HG02642 (cell line): ENCODE data around the gene SMARCA4.

ENCODE experiments used
- ATAC-seq: cut with Tn5 transposase; IDR thresholded peaks from one replicate; pipeline ENCODE4 v1.9.1; 2021; ENCODE audit warnings: mild to moderate bottlenecking; ENCODE audit not compliant: unreplicated experiment, poor library complexity

Gene SMARCA4

DNA sequence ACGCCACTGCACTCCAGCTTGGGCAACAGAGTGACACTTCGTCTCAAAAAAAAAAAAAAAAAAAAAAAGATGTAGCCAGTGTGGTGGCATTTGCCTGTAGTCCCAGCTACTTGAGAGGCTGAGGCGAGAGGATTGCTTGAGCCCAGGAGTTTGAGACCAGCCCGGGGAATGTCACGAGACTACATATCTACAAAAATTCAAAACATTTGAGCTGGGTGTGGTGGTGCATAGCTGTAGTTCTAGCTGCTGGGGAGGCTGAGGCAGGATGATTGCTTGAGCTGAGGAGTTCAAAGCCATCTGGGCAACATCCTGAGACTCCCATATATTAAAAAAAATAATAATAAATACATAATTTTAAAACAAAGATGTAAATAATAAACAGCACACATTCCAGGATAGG lies 46.6 kb downstream of the SMARCA4 start:
- ATAC-seq: no peak

DNA sequence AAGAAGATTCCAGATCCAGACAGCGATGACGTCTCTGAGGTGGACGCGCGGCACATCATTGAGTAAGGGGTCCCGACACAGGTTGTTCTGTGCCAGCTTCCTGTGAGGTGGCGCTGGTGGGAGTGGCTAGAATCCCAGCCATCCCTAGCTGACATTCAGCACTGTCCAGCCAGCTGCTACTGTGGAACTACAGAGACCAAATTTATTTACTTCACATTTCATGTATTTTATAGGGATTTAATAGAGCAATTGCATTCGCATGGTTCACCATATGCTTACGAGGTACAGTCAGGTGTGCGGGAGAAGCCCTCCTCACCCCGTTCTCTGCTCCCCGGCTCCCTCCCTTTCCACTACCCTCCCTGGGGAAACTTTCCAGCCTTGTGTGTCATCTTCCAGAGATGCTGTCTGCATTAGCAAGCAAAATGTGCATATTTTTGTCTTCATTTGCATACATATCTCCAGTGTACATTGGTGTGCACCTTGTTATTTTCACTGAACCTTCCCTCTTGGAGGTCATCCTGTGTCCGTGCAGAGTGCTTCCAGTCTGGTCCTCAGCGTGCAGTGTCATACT lies 47.2 kb downstream of the SMARCA4 start:
- ATAC-seq: no peak

DNA sequence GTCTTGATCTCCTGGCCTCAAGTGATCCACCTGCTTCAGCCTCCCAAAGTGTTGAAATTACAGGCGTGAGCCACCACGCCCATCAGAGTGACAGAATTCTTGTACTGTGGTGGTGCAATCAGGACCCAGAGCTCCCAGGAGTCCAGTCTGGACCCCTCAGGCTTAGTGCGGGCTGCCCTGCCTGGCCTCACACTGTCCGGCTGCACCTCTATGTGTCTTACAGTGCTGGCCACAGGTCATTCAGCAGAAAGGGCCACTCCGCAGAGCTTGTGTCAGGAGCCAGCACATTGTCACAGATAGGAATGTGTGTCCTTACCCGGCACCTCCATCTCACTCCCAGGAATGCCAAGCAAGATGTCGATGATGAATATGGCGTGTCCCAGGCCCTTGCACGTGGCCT lies 49.2 kb downstream of the SMARCA4 start:
- no peak for ATAC-seq

- no peak for ATAC-seq
These were observed 51.7 kb downstream of the SMARCA4 start for GRCh38 chr19:11012507-11012906.

GRCh38 chr19:11013771-11014170 lies 52.9 kb downstream of the SMARCA4 start:
- ATAC-seq: no peak

DNA sequence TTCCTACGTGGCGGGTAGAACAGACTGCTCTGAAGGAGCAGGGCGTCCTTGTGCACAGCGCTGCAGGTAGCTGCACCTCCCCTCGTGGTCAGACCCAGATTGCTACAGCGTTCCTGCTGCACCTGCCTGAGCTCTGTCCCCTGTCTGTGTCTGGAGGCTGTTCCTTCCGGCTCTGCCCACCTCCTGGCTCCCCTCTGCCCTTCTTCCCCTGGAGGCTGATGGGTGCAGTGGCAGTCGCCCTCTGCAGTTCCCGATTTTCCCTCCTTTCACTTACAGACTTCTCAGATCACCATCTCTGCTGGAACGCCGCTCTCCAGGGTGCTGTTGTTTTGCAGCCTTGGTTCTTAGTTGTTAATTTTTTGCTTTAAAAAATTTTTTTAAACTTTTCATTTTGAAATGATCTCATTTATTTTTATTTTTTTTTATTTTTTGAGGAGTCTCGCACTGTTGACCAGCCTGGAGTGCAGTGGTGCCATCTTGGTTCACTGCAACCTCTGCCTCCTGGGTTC lies 53.6 kb downstream of the SMARCA4 start:
- no peak for ATAC-seq

GRCh38 chr19:11016631-11017030 lies 55.8 kb downstream of the SMARCA4 start:
- no peak for ATAC-seq

DNA sequence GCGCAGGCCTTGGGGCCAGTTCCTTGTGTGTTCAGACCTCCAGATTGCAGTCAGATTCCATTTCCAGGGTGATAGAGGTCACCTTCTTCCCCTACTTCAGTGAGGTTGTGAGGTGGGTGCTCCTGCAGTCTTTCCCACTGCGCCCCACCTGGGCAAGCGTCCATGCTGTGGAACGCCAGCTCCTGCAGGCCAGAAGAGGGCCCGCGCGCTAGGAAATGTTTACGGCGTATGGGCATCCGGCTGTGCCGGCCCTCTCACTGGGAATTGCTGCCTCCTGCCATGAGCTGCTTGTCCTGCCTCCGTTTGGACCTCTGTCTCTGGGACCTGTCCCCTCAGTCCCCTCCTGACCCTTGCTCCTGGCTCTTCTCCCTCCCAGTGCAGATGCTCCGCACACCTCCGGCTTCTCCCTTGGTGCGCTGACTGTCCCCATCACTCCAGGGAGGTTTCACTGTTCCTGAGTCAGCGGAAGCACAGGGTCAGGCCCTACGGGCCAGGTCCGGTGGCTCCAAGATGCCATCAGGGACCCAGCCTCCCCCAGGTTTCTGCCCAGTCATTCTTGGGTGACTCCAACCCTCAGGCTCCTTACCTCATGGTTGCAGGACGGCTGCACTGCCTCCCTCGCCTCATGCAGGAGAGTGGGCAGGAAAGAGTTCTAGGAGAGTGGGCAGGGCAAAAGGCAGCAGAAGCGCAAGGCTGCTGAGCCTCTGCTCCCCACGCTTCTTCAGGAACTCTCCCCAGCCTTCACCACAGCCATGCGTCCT lies 56.6 kb downstream of the SMARCA4 start:
- no peak for ATAC-seq

GRCh38 chr19:11018179-11018578 lies 57.3 kb downstream of the SMARCA4 start:
- no peak for ATAC-seq

DNA sequence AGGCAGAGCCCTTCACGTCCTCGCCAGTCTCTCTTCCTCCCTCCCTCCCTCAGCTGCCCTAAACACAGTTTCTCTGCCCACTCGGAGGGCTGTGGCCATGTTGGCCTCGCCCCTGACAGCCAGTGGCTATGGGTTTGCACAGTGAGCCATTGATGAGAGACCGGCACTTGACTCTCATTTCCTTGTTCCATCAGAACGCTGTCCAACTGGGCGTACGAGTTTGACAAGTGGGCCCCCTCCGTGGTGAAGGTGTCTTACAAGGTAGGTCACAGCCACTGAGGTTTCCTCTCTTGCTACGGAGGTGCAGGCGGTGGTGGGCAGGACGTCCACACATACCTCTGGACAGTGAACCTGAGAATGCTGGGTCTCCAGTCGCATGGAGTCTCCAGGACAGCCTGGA lies 57.9 kb downstream of the SMARCA4 start:
- ATAC-seq: no peak

DNA sequence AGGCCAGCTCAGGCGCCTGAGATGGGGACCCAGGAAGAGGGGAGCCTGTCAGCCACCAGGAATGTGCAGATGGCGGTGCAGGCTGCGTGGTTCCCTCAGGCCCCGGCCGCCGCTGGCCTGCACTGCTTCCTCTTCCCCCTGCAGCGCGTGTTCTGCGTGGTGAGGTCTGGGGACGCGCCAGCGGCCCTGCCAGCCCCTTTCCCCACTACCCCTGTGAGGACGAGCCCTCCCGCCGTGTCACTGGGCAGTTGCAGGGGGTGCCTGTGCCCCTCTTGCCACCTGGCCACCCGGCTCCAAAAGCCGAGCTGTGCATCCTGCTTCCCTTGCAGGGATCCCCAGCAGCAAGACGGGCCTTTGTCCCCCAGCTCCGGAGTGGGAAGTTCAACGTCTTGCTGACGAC lies 58.4 kb downstream of the SMARCA4 start:
- ATAC-seq: no peak

DNA sequence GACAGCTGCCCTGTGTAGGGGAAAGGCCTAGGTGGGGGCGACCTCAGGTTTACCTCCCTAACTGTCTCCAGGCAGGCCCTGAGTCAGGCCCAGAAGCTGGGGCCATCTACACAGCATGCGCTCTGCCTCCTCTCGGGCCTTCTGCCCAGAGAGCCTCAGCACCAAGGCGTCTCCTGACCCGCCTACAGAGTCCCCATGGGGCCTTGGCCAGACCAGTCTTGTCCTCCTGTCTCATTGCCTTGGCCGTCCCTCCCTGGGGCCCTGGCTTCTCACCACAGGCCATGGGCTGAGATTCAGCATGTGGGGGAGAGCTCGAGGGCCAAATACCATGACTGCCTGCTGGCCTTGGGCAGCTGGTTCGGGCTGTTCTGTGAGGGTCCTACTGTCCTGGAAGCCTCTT lies 59.0 kb downstream of the SMARCA4 start:
- ATAC-seq: no peak

GRCh38 chr19:11020423-11020822 lies 59.6 kb downstream of the SMARCA4 start:
- ATAC-seq: no peak

DNA sequence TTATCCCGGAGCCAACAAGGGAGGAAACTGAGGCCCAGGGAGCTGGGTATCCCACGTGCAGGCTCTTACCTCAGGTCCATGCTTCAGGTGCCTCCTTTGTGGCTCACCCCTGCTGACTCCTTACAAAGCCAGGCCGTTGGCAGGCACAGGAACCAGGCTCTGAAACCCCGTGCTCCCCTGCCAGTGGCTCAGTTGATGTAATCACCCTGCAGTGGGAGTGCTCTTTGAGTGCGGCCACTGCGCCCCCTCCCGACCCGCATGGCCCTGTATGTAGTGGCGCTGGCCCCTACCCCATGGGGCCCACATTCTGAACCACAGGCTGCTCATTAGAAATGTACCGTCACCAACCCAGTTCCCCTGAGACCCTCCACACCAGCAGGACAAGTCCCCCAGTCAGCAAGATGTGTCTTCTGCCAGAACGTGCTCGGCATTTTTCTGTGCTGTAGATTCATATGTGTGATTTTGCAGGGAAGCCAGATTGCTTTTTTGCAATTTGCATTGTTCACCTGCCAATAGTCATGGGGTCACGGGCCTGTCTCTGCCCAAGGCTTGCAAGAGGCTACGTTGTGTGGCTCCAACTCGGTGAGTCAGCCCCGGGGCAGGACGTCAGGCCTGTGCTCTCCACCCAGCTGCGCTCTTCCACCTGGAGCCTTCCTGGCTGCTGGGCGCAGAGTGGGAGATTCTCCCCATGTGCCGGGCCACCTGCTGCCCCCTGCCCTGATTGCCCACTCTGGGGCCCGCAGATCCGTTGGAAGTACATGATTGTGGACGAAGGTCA lies 60.3 kb downstream of the SMARCA4 start:
- no peak for ATAC-seq

GRCh38 chr19:11021760-11022144 lies 60.9 kb downstream of the SMARCA4 start:
- no peak for ATAC-seq

- no peak for ATAC-seq
These were observed 62.2 kb downstream of the SMARCA4 start for GRCh38 chr19:11023016-11023415.

GRCh38 chr19:11023710-11024109 lies 62.9 kb downstream of the SMARCA4 start:
- no peak for ATAC-seq

DNA sequence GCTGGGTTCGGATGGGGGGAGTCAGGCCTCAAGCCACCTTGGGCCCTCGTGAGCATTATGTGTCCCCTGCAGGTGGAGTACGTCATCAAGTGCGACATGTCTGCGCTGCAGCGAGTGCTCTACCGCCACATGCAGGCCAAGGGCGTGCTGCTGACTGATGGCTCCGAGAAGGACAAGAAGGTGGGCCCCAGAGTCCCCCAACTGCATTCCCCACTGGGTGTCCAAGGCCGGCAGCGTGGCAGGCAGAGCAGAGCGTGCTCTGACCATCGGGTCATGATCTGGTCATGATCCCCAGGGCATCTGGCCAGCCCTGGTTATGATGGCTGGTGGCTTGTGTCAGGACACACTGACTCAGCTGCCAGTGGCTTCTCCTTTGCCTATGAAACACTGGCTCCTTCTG lies 63.4 kb downstream of the SMARCA4 start:
- ATAC-seq: no peak

- no peak for ATAC-seq
These were observed 64.2 kb downstream of the SMARCA4 start for GRCh38 chr19:11025006-11025405.

GRCh38 chr19:11025445-11025844 lies 64.6 kb downstream of the SMARCA4 start:
- no peak for ATAC-seq

GRCh38 chr19:11025997-11026396 lies 65.2 kb downstream of the SMARCA4 start:
- no peak for ATAC-seq
